ENCODE results near the gene FLCN. TPM values are rescaled to one million over a fixed set of nuclear protein-coding genes. Genes with fewer than 3 reads are reported as not detected.

FLCN gene
- total RNA-seq, 1 experiment from 2014 or later, result 71.6 TPM

GRCh38 chr17:17243163-17243562 lies 6.2 kb upstream of the FLCN start:
- no peak for DNase-seq (ENCODE audit: low read depth, low spot score)
- ChIA-PET POLR2A (no interaction called here), CTCF (no interaction called here)
- intact Hi-C loops (cut with micrococcal nuclease; ENCODE audit: unreplicated experiment) (no loop called here), in situ Hi-C loops (cut with HindIII; ENCODE audit: low pct_unique_long_range_greater_than_20kb, low sequenced_read_pairs) (no loop called here)
- Histone ChIP-seq H3K27me3 (ENCODE audit: control insufficient read depth, insufficient read depth, low read length) (no peaks in the 10 kb centered on the region), H3K9me3 (ENCODE audit: control insufficient read depth, insufficient read depth, low read depth, low read length) (no peaks in the 10 kb centered on the region), H3K4me3 (ENCODE audit: low read depth in 2 of 2, low read length in 2 of 2) (no peak overlapping the region), H3K36me3 (ENCODE audit: control insufficient read depth, insufficient read depth, low read length) (peaks cover 7% of the 10 kb centered on the region), H3K4me1 (ENCODE audit: control insufficient read depth, insufficient read depth, low read length) (peaks cover 3% of the 10 kb centered on the region; the same call in 1 of the 2 replicates), H3K27ac (ENCODE audit: low read length) (no peak overlapping the region)
- TF ChIP-seq REST (IDR thresholded peaks at IDR 0.05; ENCODE audit: insufficient read depth in 1 of 2, low read depth in 2 of 2, low read length in 1 of 2), result no peak
- no peak for TF ChIP-seq POLR2AphosphoS5 (IDR thresholded peaks at IDR 0.05; ENCODE audit: low read depth, low read length)
- no peak for TF ChIP-seq TCF7L2 (IDR thresholded peaks at IDR 0.05; ENCODE audit: low read depth, low read length)
- no peak for TF ChIP-seq SIN3A (IDR thresholded peaks at IDR 0.05; ENCODE audit: borderline replicate concordance, insufficient read depth, low read depth, low read length)
- no peak for TF ChIP-seq CTCF (IDR thresholded peaks at IDR 0.05)
- BruUV-seq (replicated peaks), result no TSS peak
- ATAC-seq, result no peak

- intact Hi-C loops (cut with micrococcal nuclease; ENCODE audit: unreplicated experiment), result no loop called here
- TF ChIP-seq SIN3A (IDR thresholded peaks at IDR 0.05; ENCODE audit: borderline replicate concordance, insufficient read depth, low read depth, low read length) (no peak), TCF7L2 (IDR thresholded peaks at IDR 0.05; ENCODE audit: low read depth, low read length) (no peak), CTCF (IDR thresholded peaks at IDR 0.05) (no peak), REST (IDR thresholded peaks at IDR 0.05; ENCODE audit: insufficient read depth in 1 of 2, low read depth in 2 of 2, low read length in 1 of 2) (no peak), POLR2AphosphoS5 (IDR thresholded peaks at IDR 0.05; ENCODE audit: low read depth, low read length) (no peak)
- peaks cover 3% of the 10 kb centered on the region; the same call in 1 of the 2 replicates for H3K4me1 ChIP-seq (ENCODE audit: control insufficient read depth, insufficient read depth, low read length)
- no TSS peak for BruUV-seq (replicated peaks)
- peaks cover 7% of the 10 kb centered on the region for H3K36me3 ChIP-seq (ENCODE audit: control insufficient read depth, insufficient read depth, low read length)
- H3K4me3 ChIP-seq (ENCODE audit: low read depth in 2 of 2, low read length in 2 of 2), result no peak overlapping the region
- ChIA-PET CTCF (no interaction called here), POLR2A (no interaction called here)
- H3K9me3 ChIP-seq (ENCODE audit: control insufficient read depth, insufficient read depth, low read depth, low read length), result no peaks in the 10 kb centered on the region
- no peak for DNase-seq (ENCODE audit: low read depth, low spot score)
- H3K27ac ChIP-seq (ENCODE audit: low read length), result no peak overlapping the region
- ATAC-seq, result no peak
- in situ Hi-C loops (cut with HindIII; ENCODE audit: low pct_unique_long_range_greater_than_20kb, low sequenced_read_pairs), result no loop called here
- no peaks in the 10 kb centered on the region for H3K27me3 ChIP-seq (ENCODE audit: control insufficient read depth, insufficient read depth, low read length)
Observed at GRCh38 chr17:17242246-17242645, 5.3 kb upstream of the FLCN start.

Data from Panc1 (cell line).